NCI-H524 (cell line): ENCODE measurements around the gene MIF.
A peak's percentile ranks its signal among the peaks of the same experiment; 100 is the strongest.
"Not testable (repeated sequence)": the region's sequence is repeated elsewhere in the genome, so short reads cannot be mapped to it uniquely, and the experiment has no call there.

Experiments
- DNase-seq, 2 experiments: peaks; one replicate each; lab custom pipeline; 2025; lab: John Stamatoyannopoulos, UW

MIF gene

DNA sequence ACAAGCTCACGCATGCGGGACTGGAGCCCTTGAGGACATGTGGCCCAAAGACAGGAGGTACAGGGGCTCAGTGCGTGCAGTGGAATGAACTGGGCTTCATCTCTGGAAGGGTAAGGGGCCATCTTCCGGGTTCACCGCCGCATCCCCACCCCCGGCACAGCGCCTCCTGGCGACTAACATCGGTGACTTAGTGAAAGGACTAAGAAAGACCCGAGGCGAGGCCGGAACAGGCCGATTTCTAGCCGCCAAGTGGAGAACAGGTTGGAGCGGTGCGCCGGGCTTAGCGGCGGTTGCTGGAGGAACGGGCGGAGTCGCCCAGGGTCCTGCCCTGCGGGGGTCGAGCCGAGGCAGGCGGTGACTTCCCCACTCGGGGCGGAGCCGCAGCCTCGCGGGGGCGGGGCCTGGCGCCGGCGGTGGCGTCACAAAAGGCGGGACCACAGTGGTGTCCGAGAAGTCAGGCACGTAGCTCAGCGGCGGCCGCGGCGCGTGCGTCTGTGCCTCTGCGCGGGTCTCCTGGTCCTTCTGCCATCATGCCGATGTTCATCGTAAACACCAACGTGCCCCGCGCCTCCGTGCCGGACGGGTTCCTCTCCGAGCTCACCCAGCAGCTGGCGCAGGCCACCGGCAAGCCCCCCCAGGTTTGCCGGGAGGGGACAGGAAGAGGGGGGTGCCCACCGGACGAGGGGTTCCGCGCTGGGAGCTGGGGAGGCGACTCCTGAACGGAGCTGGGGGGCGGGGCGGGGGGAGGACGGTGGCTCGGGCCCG is at the start of gene MIF:
Gene MIF (plus strand): TSS at position 439 of the 765 bp plus-strand sequence. CDS start 92 bp downstream, at position 531.
- peak; percentile 90 to 97 for DNase-seq

DNA sequence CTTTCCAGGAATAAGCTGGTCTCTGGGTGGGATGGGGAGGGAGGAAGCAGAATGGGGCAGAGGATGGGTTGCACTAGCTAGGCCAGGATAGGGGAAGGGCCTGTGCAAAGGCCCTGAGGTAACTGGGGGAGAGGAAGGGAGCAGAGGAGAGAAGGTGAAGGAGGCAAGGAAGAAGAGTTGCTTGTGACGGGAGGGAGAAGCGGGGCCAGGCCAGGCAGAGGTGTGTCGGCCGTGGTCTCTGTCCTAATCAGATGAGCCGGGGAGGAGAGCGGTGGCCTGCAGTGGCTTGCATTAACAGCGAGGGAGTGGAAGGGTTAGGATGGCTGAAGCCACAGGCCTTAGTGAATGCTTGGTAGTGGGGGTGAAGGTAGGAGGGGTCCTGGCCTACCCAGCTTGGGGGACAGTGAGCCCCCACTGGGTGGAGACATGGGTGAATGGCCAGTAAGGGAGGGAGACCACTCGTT is 49.4 kb upstream of the MIF start:
- DNase-seq, result no peak

DNA sequence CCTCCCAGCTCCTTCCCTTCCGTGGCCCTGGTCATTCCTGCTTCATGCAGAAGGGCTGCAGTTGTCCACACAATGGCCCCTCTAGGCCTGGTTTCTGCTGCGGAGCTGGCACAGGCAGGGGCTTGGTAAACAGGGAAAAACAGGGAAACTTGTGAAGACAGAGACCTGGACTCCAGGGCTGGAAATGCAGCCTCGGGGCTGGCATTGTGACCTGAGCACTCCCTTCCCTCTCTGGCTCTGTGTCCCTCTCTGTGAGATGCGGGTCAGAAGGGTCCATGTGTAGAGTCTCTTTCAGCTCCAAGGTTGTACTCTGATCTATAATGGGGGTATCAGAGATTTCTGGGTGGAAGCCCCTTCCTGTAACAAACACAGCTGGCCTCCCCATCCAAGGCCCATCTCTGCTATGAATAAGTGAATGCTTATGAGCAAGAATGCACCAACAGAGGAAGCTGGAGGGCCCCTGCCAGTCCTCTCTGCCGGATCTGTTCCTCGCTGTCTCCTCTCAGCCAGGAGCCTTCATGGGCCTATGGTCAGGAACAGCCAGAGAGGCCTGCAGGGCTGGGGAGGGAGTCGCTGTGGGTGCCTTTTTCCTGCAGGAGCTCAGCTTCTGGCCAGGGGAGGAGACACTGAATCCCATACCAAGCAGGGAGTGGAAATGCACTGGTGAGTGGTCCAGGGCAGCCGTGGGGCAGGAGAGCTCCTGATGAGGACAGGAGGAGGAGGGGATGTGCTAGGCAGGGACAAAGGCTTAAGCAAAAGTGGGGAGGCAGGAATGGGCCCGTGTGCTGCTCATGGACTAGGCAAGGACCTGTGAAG is 48.7 kb upstream of the MIF start:
- DNase-seq, result no peak

DNA sequence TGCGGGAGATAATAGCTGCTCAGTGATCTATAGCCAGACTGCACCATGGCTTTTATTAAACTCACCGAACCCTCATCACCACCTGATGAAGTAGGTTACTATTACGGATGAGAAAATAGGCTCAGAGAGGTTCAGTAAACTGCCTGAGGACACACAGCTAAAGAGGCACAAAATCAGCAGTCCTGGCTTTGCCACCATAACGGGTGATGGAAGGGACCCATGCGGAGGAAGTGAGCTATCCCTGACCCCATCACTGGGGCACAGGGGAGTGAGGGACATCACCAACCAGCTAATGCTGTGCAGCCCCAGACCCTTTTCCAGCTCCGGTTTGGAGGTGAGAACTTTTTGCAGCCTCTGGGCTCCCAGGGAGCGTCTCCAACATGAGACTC is 48.1 kb upstream of the MIF start:
- no peak for DNase-seq

DNA sequence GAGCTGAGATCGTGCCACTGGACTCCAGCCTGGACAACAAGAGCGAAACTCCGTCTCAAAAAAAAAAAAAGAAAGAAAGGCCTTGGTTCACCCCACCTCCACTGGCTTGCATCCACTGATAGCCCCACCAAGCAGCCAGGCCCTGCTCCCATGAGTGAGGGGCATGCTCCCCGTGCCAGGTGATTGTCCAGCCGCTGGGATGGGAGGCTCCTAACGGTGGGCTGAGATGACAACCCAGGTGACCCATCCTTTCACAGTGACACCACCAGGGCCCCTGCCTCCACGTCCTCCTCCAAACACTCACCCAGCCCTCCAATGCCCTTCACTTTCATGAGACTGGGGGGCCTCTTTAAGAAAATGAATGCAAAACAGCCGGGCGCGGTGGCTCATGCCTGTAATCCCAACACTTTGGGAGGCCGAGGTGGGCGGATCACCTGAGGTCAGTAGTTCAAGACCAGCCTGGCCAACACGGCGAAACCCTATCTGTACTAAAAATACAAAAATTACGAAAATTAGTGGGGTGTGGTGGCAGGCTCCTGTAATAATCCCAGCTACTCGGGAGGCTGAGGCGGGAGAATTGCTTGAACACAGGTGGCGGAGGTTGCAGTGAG is 46.8 kb upstream of the MIF start:
- no peak for DNase-seq

DNA sequence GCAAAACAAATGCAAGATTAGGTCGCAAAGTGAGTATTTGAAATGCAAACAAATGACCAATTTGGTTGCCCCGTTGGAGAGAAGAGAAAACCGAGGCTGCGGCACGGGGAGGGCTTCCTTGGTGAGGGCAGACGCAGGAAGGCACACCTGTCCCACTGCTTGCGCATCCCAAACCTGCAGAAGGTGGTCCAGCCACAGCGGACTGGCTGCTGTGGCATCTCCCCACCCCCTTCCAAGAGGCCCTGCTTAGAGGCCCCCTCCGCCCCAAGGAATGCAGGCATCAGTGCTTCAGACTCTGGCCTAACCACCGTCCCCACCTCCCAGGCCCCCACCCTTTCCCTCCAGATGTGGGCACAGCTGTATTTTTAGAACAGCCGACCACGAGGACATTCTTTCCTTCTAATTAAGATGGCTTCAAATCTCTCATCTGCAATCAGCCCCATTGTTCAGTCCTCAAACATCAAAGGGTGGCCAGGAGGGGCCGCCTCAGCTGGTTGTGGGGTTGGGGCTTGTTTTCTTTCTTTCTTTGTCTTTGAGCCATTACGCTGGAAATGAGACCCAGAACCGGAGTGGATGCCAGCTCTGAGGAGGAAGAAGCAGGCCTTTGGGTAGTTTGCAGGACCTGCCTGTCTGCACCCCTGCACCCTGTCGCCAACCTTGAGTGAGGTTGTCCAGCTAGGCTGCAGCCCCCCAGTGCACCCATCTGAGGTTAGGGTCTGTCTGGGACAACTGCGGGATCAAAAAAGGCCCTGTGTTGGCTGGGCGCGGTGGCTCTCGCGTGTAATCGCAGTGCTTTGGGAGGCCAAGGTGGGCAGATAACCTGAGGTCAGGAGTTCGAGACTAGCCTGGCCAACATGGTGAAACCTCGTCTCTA is 46.0 kb upstream of the MIF start:
- no peak for DNase-seq

DNA sequence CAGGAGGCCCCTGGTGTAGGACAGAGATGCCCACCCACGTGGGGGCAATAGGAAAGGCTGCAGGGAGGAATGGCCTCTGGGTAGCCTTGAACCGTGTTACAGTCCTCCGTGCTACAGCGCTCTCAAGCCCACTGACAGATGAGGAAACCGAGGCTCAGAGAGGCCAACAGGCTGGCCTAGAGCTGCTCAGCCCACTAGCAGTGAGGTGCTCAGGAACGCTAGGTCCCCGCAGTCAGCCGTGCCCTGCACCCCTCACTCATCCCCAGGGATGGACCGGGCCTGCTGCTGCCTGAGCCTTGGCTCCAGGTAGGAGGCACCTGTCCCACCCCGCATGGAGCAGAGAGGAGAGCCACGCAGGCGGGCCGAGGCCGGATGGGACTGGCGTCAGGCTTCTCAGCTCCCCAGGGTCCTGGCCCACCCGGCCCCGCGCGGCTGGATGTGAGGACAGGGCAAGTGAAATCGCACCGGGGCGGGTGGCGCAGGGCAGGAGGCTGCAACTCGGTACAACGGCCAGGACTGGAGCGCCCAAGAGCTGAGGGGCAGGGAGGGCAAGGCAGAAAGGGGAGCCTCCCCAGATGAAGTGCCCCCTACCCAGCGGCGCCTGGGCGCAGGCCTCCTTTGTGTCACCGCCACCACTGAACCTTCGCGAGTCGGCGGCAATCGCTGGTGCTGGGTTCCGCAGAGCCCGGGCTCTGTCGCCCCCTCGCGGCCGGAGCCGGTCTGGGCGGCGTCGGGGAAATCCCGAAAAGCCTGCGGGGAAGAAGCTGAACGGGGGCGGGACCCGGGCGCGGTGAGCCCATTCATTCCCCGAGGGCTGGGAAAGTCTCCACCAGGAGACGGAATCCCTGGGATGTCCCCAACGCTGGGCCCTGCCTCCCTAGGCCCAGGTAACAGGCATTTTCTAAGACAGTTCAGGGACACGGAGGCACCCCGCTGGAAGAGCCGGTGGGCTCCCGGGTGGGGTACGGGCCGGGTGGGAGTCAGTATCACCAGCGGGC is 44.9 kb upstream of the MIF start:
- peak; percentile 57 to 76 for DNase-seq

DNA sequence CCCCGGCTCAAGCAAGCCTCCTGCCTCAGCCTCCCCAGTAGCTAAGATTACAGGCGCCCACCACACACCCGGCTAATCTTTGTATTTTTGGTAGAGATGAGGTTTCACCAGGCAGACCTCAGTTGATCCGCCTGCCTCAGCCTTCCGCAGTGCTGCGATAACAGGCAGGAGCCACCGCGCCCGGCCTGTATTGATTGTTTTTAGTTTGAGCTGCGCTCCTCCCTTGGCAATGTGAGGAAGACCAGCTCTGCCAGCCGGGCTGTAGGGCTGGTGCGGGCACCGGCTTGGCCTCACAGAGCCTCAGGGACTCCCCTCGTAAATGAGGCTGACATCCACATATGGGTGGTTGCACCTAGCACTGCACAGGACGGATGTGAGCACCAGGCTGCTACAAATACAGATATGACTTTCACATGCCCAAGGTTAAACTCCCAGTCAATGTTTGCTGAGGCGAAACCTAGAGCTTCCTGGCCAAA is 44.0 kb upstream of the MIF start:
- DNase-seq, result no peak

DNA sequence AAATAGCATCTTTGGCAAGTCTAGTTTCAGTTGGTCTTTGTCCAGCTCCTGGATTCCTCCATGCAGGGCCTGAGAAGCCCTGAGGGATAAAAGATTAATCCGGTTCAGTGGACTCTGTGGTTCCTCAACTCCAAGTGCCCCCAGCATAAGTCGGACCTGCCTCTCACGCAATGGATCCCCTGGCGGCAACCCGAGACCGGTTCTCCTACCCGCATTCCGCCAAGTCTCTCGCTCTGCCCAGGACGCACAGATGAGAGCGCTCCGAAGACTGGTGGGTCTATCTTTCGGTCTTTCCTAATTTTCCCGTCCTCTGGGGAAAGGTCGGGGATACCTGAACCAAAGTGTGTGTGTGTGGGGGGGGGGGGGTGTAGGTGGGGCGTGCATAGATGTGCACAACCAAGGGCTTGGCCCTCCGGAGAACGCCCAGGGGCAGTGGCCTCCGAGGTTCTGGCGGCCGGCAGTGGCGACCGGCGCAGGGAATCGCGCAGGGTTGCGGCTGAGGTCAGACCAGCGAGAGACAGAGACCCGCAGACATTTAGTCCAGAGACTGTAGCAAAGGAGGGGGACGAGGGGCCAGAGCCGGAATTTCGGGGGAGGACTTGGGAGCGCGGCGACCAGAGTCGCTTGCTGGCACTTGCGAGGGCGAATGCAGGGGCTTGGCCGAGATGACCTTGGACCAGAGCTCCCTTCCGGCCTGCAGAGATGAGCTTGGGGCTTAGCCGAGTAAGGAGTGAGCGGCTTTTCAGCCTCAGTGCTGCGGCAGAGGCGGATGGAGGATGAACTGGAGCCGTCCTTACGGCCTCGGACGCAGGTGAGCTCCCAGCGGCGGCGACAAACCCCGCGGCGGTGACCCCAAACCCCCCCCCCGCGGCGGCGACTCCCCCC is 37.2 kb upstream of the MIF start:
- DNase-seq, result peak; percentile 49 to 82

DNA sequence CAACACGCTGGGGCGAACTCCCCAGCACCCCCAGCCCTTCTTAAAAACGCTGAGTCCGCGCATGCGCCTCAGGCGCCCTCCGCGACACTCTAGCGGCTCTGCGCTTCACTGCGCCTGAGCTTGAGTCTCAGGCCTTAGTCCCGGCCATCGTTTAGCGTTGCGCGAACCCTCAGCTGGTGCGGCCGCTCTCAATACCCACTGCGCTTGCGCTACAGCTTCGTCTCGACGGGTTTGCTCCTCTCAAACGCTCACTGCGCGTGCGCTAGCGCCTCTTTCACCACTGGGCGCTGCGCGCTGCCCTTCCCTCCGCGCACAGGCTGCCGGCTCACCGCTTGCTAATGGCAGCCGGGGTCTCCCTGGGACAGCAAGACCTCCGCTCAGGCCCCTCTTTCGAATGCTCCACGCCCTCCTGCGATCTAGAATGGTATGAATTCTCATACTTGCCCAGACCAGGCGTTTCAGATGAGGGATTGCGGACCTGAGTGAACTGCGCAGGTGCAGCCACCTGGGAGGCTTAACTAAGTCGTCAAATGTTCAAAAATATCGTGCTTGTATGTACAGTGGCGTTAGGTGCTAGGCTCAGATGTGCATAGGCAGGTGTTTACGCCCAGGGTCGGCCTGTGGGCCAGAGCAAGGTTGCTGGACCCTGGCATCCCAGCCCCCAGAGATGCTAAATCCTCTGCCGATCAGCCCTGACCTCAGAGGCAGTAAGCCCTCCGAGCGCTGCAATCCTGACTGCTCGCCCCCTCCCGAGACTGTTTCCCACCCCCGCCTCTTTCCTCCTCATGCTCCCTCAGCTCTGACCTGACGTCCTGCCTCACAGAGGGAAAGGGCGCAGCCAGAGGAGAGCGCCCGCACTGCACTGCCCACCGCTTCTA is 36.3 kb upstream of the MIF start, which contains the start of gene SLC2A11:
Gene SLC2A11 (plus strand): TSS at position 270 of the 878 bp plus-strand sequence. CDS start 125 bp downstream, at position 395.
- DNase-seq, result peak; percentile 98 to 100

DNA sequence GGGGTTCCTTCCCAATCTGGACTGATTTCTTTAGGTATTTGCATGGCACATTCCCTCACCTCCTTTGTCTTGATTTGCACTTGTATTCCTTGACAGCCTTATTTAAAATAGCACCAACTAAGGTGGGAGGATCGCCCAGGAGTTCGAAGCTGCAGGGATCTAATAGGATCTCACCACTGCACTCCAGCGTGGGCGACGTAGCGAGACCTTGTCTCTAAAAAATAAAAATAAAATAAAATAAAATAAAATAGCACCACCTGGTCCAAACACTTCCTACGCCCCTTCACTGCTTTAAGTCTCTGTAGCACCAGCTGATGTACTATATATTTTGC is 35.7 kb upstream of the MIF start:
- DNase-seq, result no peak

DNA sequence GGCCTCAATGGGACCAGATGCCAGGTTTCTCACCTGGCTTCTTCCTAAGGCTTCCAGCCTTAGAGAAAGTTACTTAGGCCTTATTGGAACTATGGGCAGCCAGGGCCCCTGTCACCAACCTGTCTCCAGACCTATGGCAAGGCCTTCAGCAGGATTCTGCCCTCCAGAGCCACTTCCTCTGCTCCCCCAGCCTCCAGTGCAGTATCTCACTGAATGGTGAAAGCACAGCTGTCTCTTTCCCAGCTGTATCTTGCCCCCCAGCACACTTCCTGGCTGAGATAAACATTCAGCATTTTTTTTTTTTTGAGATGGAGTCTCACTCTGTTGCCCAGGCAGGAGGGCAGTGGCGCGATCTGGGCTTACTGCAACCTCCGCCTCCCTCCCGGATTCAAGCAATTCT is 35.0 kb upstream of the MIF start:
- no peak for DNase-seq

DNA sequence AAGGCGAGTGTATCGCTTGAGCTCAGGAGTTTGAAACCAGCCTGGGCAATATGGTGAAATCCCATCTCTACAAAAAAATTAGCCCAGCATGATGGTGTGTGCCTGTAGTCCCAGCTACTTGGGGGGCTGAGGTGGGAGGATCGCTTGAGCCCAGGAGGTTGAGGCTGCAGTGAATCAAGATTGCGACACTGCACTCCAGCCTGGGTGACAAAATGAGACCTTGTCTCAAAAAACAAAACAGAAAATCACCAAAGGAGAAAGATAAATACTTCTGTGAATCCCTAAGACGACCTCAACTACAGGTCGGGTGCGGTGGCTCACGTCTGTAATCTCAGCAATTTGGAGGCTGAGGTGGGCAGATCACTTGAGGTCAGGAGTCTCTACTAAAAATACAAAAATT is 34.0 kb upstream of the MIF start:
- DNase-seq, result not testable (repeated sequence)

DNA sequence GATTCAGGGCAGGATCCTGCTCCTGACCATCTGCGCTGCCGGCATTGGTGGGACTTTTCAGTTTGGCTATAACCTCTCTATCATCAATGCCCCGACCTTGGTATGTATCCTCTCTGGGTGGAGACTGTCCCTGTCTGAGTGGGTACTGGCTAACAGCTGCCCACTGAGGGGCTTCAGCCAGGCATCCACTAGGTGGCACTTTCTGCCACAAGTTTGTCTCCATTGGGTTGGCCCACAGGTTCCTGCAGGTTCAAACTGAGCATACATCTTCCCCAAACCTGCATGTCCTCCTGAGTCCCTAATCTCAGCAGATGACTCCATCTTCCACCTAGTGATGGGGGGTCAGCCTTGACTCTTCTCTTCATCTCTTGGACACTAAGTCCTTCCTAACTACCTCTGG is 32.1 kb upstream of the MIF start:
- DNase-seq, result peak; percentile 52 to 76

DNA sequence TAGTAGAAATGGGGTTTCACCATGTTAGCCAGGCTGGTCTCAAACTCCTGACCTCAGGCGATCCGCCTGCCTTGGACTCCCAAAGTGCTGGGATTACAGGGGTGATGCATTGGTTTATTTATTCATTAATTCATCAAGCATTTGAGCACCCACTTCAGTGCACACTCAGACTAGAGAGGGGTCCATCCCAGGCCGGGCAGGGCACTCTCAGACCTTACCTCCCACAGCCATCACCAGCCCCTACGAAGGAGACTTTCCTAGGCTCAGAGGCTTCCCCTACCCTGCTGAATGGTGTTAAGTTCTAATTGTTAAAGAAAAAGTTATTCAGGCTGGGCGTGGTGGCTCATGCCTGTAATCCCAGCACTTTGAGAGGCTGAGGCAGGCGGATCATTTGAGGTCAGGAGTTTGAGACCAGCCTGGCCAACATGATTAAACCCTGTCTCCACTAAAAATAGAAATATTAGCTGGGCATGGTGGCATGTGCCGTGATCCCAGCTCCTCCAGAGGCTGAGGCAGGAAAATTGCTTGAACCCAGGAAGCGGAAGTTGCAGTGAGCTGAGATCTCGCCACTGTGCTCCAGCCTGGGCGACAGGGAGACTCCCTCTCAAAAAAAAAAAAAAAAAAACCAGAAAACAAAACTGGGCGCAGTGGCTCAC is 29.6 kb upstream of the MIF start:
- not testable (repeated sequence) for DNase-seq

DNA sequence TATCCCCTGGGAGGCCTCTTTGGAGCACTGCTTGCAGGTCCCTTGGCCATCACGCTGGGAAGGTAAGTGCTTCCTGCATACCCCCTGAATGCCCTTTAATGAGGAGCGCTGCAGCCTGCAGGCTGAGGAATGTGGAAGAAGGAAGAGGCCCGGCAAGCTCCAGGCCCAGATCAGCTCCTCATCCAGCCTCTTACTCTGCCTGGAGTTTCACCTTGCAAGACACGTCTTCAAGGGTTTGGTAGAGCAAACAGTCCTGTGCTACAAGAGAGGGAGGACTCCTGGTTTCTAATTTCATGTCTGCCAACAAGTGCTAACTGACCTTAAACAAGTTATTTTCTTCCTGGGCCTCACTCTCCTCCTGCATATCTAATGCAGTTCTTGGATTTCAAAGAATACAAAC is 25.6 kb upstream of the MIF start:
- DNase-seq, result no peak

DNA sequence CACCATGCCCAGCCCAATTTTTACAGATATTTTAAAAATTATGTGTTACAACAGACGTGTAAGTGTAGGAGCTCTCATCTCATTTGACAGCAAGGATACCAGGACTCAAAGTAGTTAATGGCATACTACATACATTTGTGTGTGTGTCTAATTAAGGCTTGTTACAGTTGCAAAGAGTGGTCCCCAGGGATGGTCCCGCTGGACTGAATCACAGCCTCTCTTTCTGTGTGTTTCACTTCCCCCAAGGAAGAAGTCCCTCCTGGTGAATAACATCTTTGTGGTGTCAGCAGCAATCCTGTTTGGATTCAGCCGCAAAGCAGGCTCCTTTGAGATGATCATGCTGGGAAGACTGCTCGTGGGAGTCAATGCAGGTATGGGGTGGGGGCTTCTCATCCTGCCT is 19.3 kb upstream of the MIF start:
- no peak for DNase-seq

DNA sequence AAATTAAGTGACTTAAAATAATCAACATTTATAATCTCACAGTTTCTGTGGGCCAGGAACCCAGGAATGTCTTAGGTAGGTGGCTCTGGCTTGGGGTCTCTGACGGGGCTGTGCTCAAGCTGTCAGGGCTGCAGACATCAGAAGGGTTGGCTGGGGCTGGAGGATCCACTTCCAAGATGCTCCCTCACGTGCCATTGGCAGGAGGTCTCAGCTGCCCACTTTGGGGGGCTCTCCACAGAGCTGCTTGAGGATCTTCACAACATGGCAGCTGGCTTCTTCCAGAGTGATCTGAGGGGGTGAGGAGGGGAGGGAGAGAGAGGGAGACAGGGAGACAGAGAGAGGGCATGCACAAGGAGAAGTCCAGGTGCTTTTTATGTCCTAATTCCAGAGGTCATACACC is 18.4 kb upstream of the MIF start:
- DNase-seq, result no peak
